SK-N-MC (cell line): ENCODE data around the gene TRMT2A.

Experiments used
- EZH2 ChIP-seq: fragments of 200-600 bp; sonication (generic); IDR thresholded peaks from one replicate; pipeline ENCODE4 v1.6.1; 2017; ENCODE audit warnings: antibody characterized with exemption
- FOXP2 ChIP-seq: optimal IDR thresholded peaks from 2 replicates; pipeline ENCODE3; 2011; ENCODE audit warnings: mild to moderate bottlenecking, moderate library complexity; ENCODE audit not compliant: insufficient read depth; ENCODE audit errors: extremely low read length, control extremely low read depth
- POLR2AphosphoS5 ChIP-seq: IDR thresholded peaks from 2 replicates; pipeline ENCODE4 v1.6.1; 2012; ENCODE audit warnings: mild to moderate bottlenecking, low read depth, low read length, borderline replicate concordance

DNA sequence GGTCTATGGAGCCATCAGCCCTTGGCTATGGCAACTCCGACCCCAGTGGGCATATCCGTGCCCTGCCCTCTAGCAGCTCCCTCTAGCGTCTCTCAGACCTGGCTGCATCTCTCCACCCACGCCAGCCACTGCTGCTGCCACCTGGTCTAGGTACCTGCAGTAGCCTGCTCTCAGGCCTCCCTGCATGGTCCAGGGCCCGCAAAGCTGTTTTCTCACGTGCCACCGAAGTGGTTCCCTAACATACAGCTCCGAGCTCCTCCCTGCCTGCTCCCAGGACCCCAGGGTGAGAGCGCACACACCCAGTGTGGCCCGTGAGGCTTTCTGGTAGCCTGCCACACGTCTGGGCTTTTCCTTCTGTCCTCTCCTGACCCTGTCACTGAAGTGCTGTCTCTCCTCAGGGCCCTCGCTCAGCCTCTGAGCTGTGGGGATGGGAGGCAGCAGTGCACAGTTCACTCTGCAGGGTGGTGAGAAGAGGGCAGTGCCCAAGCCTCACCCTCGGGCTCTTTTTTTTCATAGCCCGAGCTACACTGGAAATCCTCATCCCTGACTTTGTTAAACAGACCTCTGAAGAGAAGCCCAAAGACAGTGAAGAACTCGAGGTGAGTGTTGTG lies 22.7 kb downstream of the TRMT2A start:
- TF ChIP-seq POLR2AphosphoS5: no peak
- TF ChIP-seq EZH2: no peak
- no peak for TF ChIP-seq FOXP2
